Measurements from ENCODE around the gene DSPP.

The DSPP gene

DNA sequence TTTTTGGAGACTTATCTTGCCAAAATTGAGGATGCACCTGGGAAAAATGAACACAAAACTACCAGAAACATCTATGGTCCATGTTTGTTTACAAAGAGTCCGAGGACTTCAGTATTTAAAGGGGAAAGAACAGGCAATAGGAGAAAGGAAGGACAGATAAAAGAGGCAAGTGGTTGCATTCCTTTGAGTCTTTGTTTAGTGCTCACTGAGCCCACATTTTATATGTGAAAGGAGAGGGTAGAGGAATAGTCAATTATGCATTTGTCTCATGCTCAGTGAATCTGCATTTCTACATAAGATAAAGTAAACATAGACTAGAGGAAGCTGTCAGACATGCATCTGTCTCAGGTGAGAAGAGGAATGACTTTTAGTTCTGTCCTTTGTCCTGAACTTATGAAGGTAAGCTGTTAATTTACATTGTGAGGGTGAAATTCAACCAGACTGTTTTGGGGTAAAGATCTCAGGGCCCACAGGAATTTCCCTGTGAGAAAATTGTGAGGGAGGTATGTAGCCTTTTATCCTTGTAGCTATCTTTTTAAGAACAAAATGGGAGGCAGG lies 46.2 kb downstream of the DSPP start:
- Histone ChIP-seq H3K79me2 (ENCODE audit: insufficient read depth, low read depth) (no peaks in the 10 kb centered on the region), H3K4me1 (ENCODE audit: low read depth, poor library complexity, severe bottlenecking) (peaks cover 14% of the 10 kb centered on the region), H3K27ac (no peak overlapping the region), H3K4me3 (IDR thresholded peaks at IDR 0.05; ENCODE audit: insufficient read depth, low read depth, low read length) (no peak overlapping the region), H3K36me3 (ENCODE audit: insufficient read depth) (no peaks in the 10 kb centered on the region), H3K4me2 (no peak overlapping the region), H3K27me3 (ENCODE audit: insufficient read depth, low read depth) (no peaks in the 10 kb centered on the region), H3K9ac (no peak overlapping the region), H4K20me1 (ENCODE audit: insufficient read depth) (no peaks in the 10 kb centered on the region), H2AFZ (ENCODE audit: low read depth) (no peak overlapping the region)
- TF ChIP-seq, protein P1, sequence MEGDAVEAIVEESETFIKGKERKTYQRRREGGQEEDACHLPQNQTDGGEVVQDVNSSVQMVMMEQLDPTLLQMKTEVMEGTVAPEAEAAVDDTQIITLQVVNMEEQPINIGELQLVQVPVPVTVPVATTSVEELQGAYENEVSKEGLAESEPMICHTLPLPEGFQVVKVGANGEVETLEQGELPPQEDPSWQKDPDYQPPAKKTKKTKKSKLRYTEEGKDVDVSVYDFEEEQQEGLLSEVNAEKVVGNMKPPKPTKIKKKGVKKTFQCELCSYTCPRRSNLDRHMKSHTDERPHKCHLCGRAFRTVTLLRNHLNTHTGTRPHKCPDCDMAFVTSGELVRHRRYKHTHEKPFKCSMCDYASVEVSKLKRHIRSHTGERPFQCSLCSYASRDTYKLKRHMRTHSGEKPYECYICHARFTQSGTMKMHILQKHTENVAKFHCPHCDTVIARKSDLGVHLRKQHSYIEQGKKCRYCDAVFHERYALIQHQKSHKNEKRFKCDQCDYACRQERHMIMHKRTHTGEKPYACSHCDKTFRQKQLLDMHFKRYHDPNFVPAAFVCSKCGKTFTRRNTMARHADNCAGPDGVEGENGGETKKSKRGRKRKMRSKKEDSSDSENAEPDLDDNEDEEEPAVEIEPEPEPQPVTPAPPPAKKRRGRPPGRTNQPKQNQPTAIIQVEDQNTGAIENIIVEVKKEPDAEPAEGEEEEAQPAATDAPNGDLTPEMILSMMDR (conservative IDR thresholded peaks at IDR 0.05; ENCODE audit: low read depth, low read length): no peak

GRCh38 chr4:87657525-87657924 lies 49.2 kb downstream of the DSPP start:
- TF ChIP-seq, protein P1 (conservative IDR thresholded peaks at IDR 0.05; ENCODE audit: low read depth, low read length): no peak
- no peak overlapping the region for H2AFZ ChIP-seq (ENCODE audit: low read depth)
- no peak overlapping the region for H3K9ac ChIP-seq
- H3K36me3 ChIP-seq (ENCODE audit: insufficient read depth): no peaks in the 10 kb centered on the region
- H3K4me2 ChIP-seq: no peak overlapping the region
- H3K27me3 ChIP-seq (ENCODE audit: insufficient read depth, low read depth): no peaks in the 10 kb centered on the region
- no peak overlapping the region for H3K27ac ChIP-seq
- no peaks in the 10 kb centered on the region for H3K79me2 ChIP-seq (ENCODE audit: insufficient read depth, low read depth)
- no peaks in the 10 kb centered on the region for H4K20me1 ChIP-seq (ENCODE audit: insufficient read depth)
- H3K4me3 ChIP-seq (IDR thresholded peaks at IDR 0.05; ENCODE audit: insufficient read depth, low read depth, low read length): no peak overlapping the region
- peaks cover 5% of the 10 kb centered on the region for H3K4me1 ChIP-seq (ENCODE audit: low read depth, poor library complexity, severe bottlenecking)

DNA sequence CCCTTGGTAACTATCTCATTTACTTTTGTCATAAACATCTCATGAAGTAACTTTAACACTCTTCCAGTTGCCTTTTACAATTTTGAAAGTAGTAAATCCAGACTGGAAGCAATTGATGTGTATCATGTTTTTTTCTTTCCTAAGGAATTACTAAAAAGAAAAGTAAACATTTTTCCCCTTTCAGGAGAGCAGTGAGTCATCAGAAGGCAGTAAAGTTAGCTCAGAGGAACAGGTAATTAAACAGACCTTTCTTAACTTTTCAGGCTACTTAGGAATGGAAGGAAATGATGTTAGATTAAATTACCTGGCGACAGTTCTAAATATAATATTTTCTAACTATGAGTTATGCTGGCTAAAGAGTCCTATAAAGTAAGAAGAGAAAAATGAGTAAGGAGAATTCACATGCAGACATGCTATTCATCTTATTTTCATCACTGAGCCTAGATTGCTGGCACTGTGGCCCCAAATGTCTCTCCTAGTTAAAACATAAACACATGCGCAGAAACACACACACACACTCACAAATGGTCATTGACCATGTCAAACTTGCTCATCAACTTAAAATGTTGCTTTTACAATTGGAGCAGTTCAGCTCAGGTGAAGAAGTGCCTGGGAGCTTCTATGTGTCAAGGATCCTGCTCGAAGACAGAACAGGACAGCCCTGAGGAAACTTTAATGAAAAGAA lies 51.1 kb downstream of the DSPP start:
- no peaks in the 10 kb centered on the region for H3K4me1 ChIP-seq (ENCODE audit: low read depth, poor library complexity, severe bottlenecking)
- TF ChIP-seq, protein P1 (conservative IDR thresholded peaks at IDR 0.05; ENCODE audit: low read depth, low read length): no peak
- no peaks in the 10 kb centered on the region for H3K79me2 ChIP-seq (ENCODE audit: insufficient read depth, low read depth)
- no peaks in the 10 kb centered on the region for H4K20me1 ChIP-seq (ENCODE audit: insufficient read depth)
- H3K27ac ChIP-seq: no peak overlapping the region
- H3K4me2 ChIP-seq: no peak overlapping the region
- no peak overlapping the region for H3K9ac ChIP-seq
- H3K4me3 ChIP-seq (IDR thresholded peaks at IDR 0.05; ENCODE audit: insufficient read depth, low read depth, low read length): no peak overlapping the region
- no peaks in the 10 kb centered on the region for H3K27me3 ChIP-seq (ENCODE audit: insufficient read depth, low read depth)
- H3K36me3 ChIP-seq (ENCODE audit: insufficient read depth): no peaks in the 10 kb centered on the region
- H2AFZ ChIP-seq (ENCODE audit: low read depth): no peak overlapping the region

GRCh38 chr4:87662871-87663270 lies 54.5 kb downstream of the DSPP start:
- H3K4me3 ChIP-seq (IDR thresholded peaks at IDR 0.05; ENCODE audit: insufficient read depth, low read depth, low read length): no peak overlapping the region
- H4K20me1 ChIP-seq (ENCODE audit: insufficient read depth): no peaks in the 10 kb centered on the region
- H3K4me1 ChIP-seq (ENCODE audit: low read depth, poor library complexity, severe bottlenecking): no peaks in the 10 kb centered on the region
- no peaks in the 10 kb centered on the region for H3K27me3 ChIP-seq (ENCODE audit: insufficient read depth, low read depth)
- H2AFZ ChIP-seq (ENCODE audit: low read depth): no peak overlapping the region
- H3K27ac ChIP-seq: no peak overlapping the region
- TF ChIP-seq, protein P1 (conservative IDR thresholded peaks at IDR 0.05; ENCODE audit: low read depth, low read length): no peak
- H3K36me3 ChIP-seq (ENCODE audit: insufficient read depth): no peaks in the 10 kb centered on the region
- no peak overlapping the region for H3K4me2 ChIP-seq
- no peak overlapping the region for H3K9ac ChIP-seq
- no peaks in the 10 kb centered on the region for H3K79me2 ChIP-seq (ENCODE audit: insufficient read depth, low read depth)
